HEK293 (cell line): ENCODE results near the gene FAM227B.
A peak's percentile ranks its signal among the peaks of the same experiment; 100 is the strongest.

ENCODE experiments used
- BCL11B ChIP-seq: fragments of 450-650 bp; formaldehyde crosslinking; IDR thresholded peaks from 2 replicates; pipeline ENCODE4 v1.5.1; 2016; ENCODE audit warnings: low read depth, missing biosample characterization, missing genetic modification characterization
- ELK4 ChIP-seq: IDR thresholded peaks from 2 replicates; pipeline ENCODE4 v1.6.1; 2011; ENCODE audit warnings: mild to moderate bottlenecking, low read depth, low read length, borderline replicate concordance
- HOXC10 ChIP-seq: sonication (generic); formaldehyde crosslinking; IDR thresholded peaks from 2 replicates; pipeline ENCODE4 v1.8.1; 2023; ENCODE audit warnings: mild to moderate bottlenecking, missing genetic modification reagents
- HOXD13 ChIP-seq: sonication (generic); formaldehyde crosslinking; IDR thresholded peaks from 2 replicates; pipeline ENCODE4 v1.8.0; 2022; ENCODE audit warnings: missing genetic modification reagents, borderline replicate concordance
- IKZF3 ChIP-seq: fragments of 450-650 bp; IDR thresholded peaks from 2 replicates; pipeline ENCODE4 v1.5.0; 2018; ENCODE audit warnings: missing biosample characterization, mild to moderate bottlenecking, missing genetic modification characterization, moderate library complexity
- INSM2 ChIP-seq: fragments of 450-650 bp; formaldehyde crosslinking; IDR thresholded peaks from 2 replicates; pipeline ENCODE4 v1.5.1; 2016; ENCODE audit warnings: missing biosample characterization, missing genetic modification characterization
- KLF1 ChIP-seq: fragments of 450-650 bp; formaldehyde crosslinking; IDR thresholded peaks from 2 replicates; pipeline ENCODE4 v1.5.1; 2016; ENCODE audit warnings: missing biosample characterization, missing genetic modification characterization
- MYNN ChIP-seq: fragments of 450-650 bp; formaldehyde crosslinking; IDR thresholded peaks from 2 replicates; pipeline ENCODE4 v1.5.1; 2016; ENCODE audit warnings: missing biosample characterization, missing genetic modification characterization, borderline replicate concordance
- SCRT2 ChIP-seq: fragments of 450-650 bp; formaldehyde crosslinking; IDR thresholded peaks from 2 replicates; pipeline ENCODE4 v1.5.1; 2016; ENCODE audit warnings: missing biosample characterization, missing genetic modification characterization
- SP7 ChIP-seq: fragments of 450-650 bp; formaldehyde crosslinking; IDR thresholded peaks from 2 replicates; pipeline ENCODE4 v1.5.1; 2016; ENCODE audit warnings: missing biosample characterization, missing genetic modification characterization
- ZBTB44 ChIP-seq: fragments of 450-650 bp; IDR thresholded peaks from 2 replicates; pipeline ENCODE4 v1.5.1; 2018; ENCODE audit warnings: missing biosample characterization, mild to moderate bottlenecking, missing genetic modification characterization
- ZBTB6 ChIP-seq: fragments of 450-650 bp; formaldehyde crosslinking; IDR thresholded peaks from 2 replicates; pipeline ENCODE4 v1.5.1; 2017; ENCODE audit warnings: missing biosample characterization, missing genetic modification characterization
- ZFP37 ChIP-seq: fragments of 450-650 bp; formaldehyde crosslinking; IDR thresholded peaks from 2 replicates; pipeline ENCODE4 v1.5.1; 2016; ENCODE audit warnings: missing biosample characterization, missing genetic modification characterization
- ZNF146 ChIP-seq: fragments of 450-650 bp; formaldehyde crosslinking; IDR thresholded peaks from 2 replicates; pipeline ENCODE4 v1.5.1; 2016; ENCODE audit warnings: missing biosample characterization, missing genetic modification characterization
- ZNF155 ChIP-seq: fragments of 450-650 bp; formaldehyde crosslinking; IDR thresholded peaks from 2 replicates; pipeline ENCODE4 v1.5.1; 2016; ENCODE audit warnings: missing biosample characterization, missing genetic modification characterization
- ZNF157 ChIP-seq: fragments of 450-650 bp; formaldehyde crosslinking; IDR thresholded peaks from 2 replicates; pipeline ENCODE4 v1.5.1; 2016; ENCODE audit warnings: missing biosample characterization, missing genetic modification characterization
- ZNF214 ChIP-seq: fragments of 450-650 bp; formaldehyde crosslinking; IDR thresholded peaks from 2 replicates; pipeline ENCODE4 v1.5.1; 2017; ENCODE audit warnings: missing biosample characterization, mild to moderate bottlenecking, missing genetic modification characterization, borderline replicate concordance
- ZNF223 ChIP-seq: fragments of 450-650 bp; formaldehyde crosslinking; IDR thresholded peaks from 2 replicates; pipeline ENCODE4 v1.5.1; 2016; ENCODE audit warnings: missing biosample characterization, missing genetic modification characterization
- ZNF433 ChIP-seq: fragments of 450-650 bp; formaldehyde crosslinking; IDR thresholded peaks from 2 replicates; pipeline ENCODE4 v1.5.1; 2016; ENCODE audit warnings: missing biosample characterization, missing genetic modification characterization, low read depth
- ZNF600 ChIP-seq: fragments of 450-650 bp; formaldehyde crosslinking; IDR thresholded peaks from 2 replicates; pipeline ENCODE4 v1.5.1; 2016; ENCODE audit warnings: missing biosample characterization, missing genetic modification characterization
- ZNF629 ChIP-seq: fragments of 450-650 bp; formaldehyde crosslinking; IDR thresholded peaks from 2 replicates; pipeline ENCODE4 v1.5.1; 2017; ENCODE audit warnings: missing biosample characterization, missing genetic modification characterization
- ZNF639 ChIP-seq: fragments of 450-650 bp; formaldehyde crosslinking; IDR thresholded peaks from 2 replicates; pipeline ENCODE4 v1.5.1; 2016; ENCODE audit warnings: missing biosample characterization, missing genetic modification characterization
- ZNF785 ChIP-seq: fragments of 450-650 bp; formaldehyde crosslinking; IDR thresholded peaks from 2 replicates; pipeline ENCODE4 v1.5.1; 2016; ENCODE audit warnings: missing biosample characterization, missing genetic modification characterization
- TF ChIP-seq, protein P1 (sequence below): fragments of 450-650 bp; formaldehyde crosslinking; IDR thresholded peaks from 2 replicates; pipeline ENCODE4 v1.5.1; 2016; ENCODE audit warnings: missing biosample characterization, missing genetic modification characterization
- TF ChIP-seq, protein P2 (sequence below): fragments of 450-650 bp; formaldehyde crosslinking; optimal IDR thresholded peaks from 2 replicates; pipeline ENCODE3; 2016; ENCODE audit warnings: missing biosample characterization, mild to moderate bottlenecking, missing genetic modification characterization
- TF ChIP-seq, protein P3 (sequence below): fragments of 450-650 bp; formaldehyde crosslinking; IDR thresholded peaks from 2 replicates; pipeline ENCODE4; 2016; ENCODE audit warnings: missing biosample characterization, missing genetic modification characterization

Gene FAM227B

GRCh38 chr15:49620658-49621368, at the start of gene FAM227B, which contains the start of gene DTWD1 (continued):
- no peak for TF ChIP-seq ELK4
- peak; percentile 100 for TF ChIP-seq SCRT2
- TF ChIP-seq ZNF155 = no peak
- TF ChIP-seq IKZF3 (tag by site-specific recombination) = peak; percentile 61; the same call in 1 of the 2 replicates
- no peak for TF ChIP-seq ZNF214 (tag by site-specific recombination)
- TF ChIP-seq ZNF146 (tag by site-specific recombination) = no peak; the same call in 1 of the 2 replicates
- no peak for TF ChIP-seq ZNF223 (tag by site-specific recombination)
- TF ChIP-seq HOXD13 (CRISPR knock-in tag) = no peak
- peak; percentile 46 for TF ChIP-seq INSM2 (tag by site-specific recombination)
- TF ChIP-seq SP7 (tag by site-specific recombination) = peak; percentile 92
- TF ChIP-seq, protein P1, sequence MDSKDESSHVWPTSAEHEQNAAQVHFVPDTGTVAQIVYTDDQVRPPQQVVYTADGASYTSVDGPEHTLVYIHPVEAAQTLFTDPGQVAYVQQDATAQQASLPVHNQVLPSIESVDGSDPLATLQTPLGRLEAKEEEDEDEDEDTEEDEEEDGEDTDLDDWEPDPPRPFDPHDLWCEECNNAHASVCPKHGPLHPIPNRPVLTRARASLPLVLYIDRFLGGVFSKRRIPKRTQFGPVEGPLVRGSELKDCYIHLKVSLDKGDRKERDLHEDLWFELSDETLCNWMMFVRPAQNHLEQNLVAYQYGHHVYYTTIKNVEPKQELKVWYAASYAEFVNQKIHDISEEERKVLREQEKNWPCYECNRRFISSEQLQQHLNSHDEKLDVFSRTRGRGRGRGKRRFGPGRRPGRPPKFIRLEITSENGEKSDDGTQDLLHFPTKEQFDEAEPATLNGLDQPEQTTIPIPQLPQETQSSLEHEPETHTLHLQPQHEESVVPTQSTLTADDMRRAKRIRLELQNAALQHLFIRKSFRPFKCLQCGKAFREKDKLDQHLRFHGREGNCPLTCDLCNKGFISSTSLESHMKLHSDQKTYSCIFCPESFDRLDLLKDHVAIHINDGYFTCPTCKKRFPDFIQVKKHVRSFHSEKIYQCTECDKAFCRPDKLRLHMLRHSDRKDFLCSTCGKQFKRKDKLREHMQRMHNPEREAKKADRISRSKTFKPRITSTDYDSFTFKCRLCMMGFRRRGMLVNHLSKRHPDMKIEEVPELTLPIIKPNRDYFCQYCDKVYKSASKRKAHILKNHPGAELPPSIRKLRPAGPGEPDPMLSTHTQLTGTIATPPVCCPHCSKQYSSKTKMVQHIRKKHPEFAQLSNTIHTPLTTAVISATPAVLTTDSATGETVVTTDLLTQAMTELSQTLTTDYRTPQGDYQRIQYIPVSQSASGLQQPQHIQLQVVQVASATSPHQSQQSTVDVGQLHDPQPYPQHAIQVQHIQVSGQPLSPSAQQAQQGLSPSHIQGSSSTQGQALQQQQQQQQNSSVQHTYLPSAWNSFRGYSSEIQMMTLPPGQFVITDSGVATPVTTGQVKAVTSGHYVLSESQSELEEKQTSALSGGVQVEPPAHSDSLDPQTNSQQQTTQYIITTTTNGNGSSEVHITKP = peak; percentile 82
- TF ChIP-seq KLF1 (tag by site-specific recombination) = peak; percentile 33; the same call in 1 of the 2 replicates
- 0 out of 2 replicates have a peak, but pooled peaks have one; percentile 56 for TF ChIP-seq HOXC10 (CRISPR knock-in tag)
- peak; percentile 61; the same call in 1 of the 2 replicates for TF ChIP-seq ZNF639 (tag by site-specific recombination)
- peak; percentile 97 for TF ChIP-seq ZFP37 (tag by site-specific recombination)
- TF ChIP-seq, protein P2, sequence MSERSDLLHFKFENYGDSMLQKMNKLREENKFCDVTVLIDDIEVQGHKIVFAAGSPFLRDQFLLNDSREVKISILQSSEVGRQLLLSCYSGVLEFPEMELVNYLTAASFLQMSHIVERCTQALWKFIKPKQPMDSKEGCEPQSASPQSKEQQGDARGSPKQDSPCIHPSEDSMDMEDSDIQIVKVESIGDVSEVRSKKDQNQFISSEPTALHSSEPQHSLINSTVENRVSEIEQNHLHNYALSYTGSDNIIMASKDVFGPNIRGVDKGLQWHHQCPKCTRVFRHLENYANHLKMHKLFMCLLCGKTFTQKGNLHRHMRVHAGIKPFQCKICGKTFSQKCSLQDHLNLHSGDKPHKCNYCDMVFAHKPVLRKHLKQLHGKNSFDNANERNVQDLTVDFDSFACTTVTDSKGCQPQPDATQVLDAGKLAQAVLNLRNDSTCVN = peak; percentile 98
- peak; percentile 75; the same call in 1 of the 2 replicates for TF ChIP-seq ZNF600 (tag by site-specific recombination)
- no peak for TF ChIP-seq ZBTB44 (tag by site-specific recombination)
- TF ChIP-seq, protein P3, sequence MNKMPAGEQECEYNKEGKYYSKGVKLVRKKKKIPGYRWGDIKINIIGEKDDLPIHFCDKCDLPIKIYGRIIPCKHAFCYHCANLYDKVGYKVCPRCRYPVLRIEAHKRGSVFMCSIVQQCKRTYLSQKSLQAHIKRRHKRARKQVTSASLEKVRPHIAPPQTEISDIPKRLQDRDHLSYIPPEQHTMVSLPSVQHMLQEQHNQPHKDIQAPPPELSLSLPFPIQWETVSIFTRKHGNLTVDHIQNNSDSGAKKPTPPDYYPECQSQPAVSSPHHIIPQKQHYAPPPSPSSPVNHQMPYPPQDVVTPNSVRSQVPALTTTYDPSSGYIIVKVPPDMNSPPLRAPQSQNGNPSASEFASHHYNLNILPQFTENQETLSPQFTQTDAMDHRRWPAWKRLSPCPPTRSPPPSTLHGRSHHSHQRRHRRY (tag by site-specific recombination) = no peak
- peak; percentile 71; the same call in 1 of the 2 replicates for TF ChIP-seq ZNF629 (tag by site-specific recombination)
- TF ChIP-seq ZNF785 (tag by site-specific recombination) = no peak
- TF ChIP-seq ZNF157 (tag by site-specific recombination) = no peak
- TF ChIP-seq ZNF433 = no peak
- no peak for TF ChIP-seq BCL11B
- peak; percentile 84 for TF ChIP-seq MYNN (tag by site-specific recombination)
- peak; percentile 91 for TF ChIP-seq ZBTB6 (tag by site-specific recombination)
